HK-2 (cell line): ENCODE measurements around the gene COBL.
"Not testable (repeated sequence)": the region's sequence is repeated elsewhere in the genome, so short reads cannot be mapped to it uniquely, and the experiment has no call there.

Experiments
- DNase-seq: peaks from one replicate; pipeline ENCODE4 v3.0.0-alpha.2; 2018; ENCODE audit not compliant: unreplicated experiment

Gene COBL

GRCh38 chr7:51000956-51001355 is 315.7 kb downstream of the COBL start:
- DNase-seq = no peak

DNA sequence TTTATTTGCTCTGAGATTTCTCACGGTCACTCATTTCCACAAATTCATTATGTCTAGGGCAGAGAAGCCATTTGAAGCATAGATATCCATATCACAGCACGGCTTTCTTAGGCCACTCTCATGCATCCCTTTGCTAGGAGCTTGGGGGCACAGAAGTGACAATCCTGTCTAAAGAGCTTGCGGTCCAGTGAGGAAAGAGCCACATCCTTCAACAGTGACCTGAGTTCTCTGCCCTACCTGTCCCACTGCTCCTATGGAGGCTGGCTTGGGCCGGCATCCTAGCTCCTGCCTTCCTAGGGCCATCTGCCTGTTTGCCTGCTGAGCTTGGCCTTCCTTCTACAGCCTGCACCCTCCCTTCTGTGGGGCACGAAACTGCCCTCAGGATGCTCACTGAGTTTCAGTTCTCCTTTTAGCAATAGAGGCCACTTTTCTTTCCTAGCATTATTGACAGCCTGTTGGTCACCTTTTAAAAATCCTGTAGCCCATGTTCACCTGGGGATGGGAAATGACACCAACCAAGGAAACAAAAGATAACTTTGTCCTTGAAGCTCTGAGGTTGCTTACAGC is 321.8 kb downstream of the COBL start:
- no peak for DNase-seq

GRCh38 chr7:50990214-50990613 is 326.4 kb downstream of the COBL start:
- not testable (repeated sequence) for DNase-seq

DNA sequence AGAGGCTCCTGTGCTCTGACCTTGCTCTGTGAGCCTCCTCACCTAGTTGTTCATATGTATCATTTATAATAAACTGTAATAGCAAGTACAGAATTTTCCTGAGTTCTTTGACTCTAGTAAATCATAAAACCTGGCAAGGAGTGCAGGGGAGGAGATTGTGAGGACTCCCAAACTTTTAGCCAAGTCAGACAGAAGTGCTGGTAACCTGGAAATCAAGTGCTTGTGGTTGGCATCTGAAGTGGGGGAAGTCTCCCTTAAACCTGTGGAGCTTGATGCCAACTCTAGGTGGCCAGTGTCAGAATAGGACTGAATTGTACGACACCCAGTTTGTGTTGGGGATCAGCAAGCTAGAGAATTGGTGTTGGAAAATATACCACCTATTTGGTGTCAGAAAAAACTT is 327.6 kb downstream of the COBL start:
- no peak for DNase-seq

DNA sequence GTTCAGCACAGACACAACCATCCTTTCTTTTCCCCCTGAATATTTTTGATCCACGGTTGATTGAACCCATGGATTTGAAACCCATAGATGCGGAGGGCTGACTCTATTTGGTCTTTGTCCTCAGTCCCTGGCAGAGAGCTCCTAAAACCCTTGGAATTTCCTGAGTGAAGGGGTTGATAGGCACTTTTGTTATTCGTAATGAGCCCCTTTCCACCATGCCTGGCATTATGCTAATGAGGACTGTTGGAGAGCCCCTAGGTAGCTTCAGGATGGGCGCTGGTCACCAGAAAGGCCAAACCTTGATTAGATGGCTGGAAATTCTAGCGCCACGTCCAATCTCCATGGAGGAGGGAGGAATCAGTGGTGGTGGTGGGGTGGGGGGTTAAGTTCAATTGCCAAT is 328.1 kb downstream of the COBL start:
- no peak for DNase-seq

GRCh38 chr7:50985096-50985495 is 331.5 kb downstream of the COBL start:
- DNase-seq = no peak

GRCh38 chr7:50983850-50984249 is 332.8 kb downstream of the COBL start:
- no peak for DNase-seq

DNA sequence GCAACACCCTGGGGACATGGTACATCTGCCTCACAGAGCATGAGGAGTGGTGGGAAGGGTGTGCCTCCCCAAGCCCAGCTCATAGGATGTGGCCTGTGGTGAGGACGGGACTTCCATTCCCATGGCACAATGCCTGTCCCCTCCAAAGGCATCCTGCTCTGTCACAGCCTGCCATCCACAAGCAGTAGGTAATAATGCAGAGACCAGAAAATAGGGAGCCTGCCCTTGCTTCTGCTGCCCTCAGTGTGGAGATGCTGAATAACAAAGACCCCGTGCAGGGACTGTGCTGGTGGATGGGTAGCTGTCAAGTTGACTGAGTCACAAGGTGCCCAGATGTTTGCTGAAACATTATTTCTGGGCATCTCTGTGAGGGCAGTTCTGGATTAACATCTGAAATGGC is 334.0 kb downstream of the COBL start:
- DNase-seq = no peak

- DNase-seq = no peak
Measured at GRCh38 chr7:50981743-50982142, 334.9 kb downstream of the COBL start.

DNA sequence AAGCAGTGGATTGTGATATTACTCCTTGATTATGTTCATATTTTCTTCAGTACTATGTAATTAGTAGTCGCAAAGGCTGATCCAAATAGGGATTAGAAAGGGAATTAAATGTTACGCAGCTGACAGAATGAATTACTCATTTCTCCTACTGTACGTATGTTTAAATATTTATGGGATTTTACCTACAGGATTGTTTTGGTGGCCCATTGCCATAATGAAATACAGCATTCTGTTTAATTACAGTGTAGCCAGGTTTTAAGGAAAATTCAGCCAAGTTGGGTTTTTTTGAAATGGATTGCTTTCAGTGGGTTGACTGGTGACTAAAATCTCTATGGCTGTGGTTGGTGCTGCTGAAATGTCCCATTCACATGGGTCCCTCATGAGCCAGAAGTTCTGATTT is 336.2 kb downstream of the COBL start:
- DNase-seq = no peak

- DNase-seq = no peak
Measured at GRCh38 chr7:50978633-50979215, 337.9 kb downstream of the COBL start.

DNA sequence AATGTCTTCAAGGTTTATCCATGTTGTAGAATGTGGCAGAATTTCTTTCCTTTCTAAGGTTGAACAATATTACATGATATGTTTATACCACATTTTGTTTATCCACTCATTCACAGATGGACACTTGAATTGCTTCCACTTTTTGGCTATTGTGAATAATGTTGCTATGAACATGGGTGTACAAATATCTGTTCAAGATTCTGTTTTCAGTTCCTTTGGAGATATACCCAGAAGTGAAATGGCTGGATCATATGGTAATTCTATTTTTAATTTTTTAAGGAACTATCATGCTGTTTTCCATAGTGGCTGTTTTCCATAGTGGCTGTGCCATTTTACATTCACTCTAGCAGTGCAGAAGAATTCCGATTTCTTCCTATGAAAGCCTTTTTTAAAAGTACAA is 339.2 kb downstream of the COBL start:
- DNase-seq = no peak

DNA sequence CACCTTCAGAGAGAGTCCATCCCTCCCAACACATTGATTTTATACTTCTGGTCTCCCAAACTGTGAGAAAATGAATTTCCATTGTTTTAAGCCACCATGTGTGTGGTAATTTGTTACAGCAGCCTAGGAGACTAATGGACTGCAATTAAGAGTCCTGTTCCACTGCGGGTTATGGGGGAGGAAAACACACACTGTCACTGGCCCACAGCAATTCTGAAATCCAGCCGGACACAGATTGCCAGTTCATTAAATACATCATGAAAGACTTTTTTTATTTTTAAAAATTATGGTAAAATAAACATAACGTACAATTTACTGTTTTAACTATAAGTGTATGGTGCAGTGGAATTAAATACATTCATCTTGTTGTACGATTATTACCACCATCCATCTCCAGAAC is 340.5 kb downstream of the COBL start:
- no peak for DNase-seq

DNA sequence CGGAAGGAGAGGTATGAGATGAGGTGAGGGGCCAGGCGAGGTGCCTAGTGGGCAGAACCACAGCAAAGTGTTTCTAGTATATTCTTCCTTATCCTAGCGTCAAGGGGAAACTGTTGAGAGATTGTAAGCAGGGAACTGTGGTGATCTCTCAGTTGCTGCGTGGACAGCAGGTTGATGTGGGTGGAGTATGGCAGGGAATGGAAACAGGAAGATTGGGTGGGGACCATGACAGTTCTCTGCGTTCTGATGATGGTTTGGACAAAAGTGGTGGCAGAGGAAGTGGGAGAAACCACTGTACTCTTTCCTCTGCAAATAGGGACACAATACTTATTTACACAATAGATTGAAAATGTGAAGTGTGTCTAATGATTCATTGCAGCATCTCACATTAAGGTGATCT is 342.4 kb downstream of the COBL start:
- DNase-seq = no peak

DNA sequence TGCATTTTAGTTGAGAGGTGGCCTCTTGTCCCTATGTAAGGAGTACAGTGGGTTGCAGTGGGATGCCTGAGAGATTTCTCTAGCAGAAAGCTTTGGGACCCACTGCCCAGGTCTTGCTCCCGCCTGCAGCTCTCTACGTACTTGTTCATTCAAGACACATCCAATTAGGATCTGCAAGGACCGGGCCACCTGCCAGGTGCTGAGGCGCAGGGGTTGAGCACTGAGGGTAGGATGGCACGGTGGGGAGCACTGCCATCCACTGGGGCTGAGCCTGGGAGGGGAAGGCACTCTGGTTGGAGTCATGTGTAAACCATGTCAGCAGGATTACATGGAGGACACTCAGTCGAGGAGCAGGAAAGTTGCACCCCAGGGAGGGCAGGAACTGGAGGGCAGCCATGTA is 342.8 kb downstream of the COBL start:
- DNase-seq = no peak

- no peak for DNase-seq
Measured at GRCh38 chr7:50970092-50970491, 346.5 kb downstream of the COBL start.
